HTERT RPE-1 (cell line): ENCODE data around the gene GOLGA1.
"Not testable (repeated sequence)": the region's sequence is repeated elsewhere in the genome, so short reads cannot be mapped to it uniquely, and the experiment has no call there.

Source experiments
- in situ Hi-C: fragments of 300-500 bp; cut with MboI; formaldehyde crosslinking; loops from 4 replicates; pipeline ENCODE4 v1.14.3; 2020; ENCODE audit warnings: low sequenced_read_pairs

The GOLGA1 gene, protein sequence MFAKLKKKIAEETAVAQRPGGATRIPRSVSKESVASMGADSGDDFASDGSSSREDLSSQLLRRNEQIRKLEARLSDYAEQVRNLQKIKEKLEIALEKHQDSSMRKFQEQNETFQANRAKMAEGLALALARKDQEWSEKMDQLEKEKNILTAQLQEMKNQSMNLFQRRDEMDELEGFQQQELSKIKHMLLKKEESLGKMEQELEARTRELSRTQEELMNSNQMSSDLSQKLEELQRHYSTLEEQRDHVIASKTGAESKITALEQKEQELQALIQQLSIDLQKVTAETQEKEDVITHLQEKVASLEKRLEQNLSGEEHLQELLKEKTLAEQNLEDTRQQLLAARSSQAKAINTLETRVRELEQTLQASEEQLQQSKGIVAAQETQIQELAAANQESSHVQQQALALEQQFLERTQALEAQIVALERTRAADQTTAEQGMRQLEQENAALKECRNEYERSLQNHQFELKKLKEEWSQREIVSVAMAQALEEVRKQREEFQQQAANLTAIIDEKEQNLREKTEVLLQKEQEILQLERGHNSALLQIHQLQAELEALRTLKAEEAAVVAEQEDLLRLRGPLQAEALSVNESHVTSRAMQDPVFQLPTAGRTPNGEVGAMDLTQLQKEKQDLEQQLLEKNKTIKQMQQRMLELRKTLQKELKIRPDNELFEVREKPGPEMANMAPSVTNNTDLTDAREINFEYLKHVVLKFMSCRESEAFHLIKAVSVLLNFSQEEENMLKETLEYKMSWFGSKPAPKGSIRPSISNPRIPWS

GRCh38 chr9:124940894-124941678 is at the start of gene GOLGA1:
TSS of gene GOLGA1 (minus strand) at chr9:124941083. CDS start at chr9:124938711, 2,372 bp downstream.
- in situ Hi-C loops: no loop called here

DNA sequence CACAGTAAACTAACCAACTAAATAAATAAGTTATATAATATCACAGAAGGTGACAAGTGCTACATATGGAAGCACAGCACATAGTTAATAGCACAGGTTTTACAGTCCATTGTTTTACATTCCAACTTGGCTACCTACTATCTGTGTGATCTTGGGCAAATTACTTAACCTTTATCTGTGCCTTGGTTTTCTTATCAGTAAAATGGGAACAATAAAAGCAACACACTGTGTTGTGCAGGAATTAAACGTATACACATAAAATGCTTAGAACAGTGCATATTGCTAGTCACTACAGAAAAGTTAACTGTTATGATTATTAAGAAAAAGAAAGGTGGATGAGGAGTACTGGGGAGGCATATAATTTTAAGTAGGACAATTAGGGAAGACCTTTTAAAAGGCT is 42.8 kb upstream of the GOLGA1 start:
- in situ Hi-C loops: no loop called here

- in situ Hi-C loops: no loop called here
Observed at GRCh38 chr9:124980431-124980830, 39.5 kb upstream of the GOLGA1 start.

DNA sequence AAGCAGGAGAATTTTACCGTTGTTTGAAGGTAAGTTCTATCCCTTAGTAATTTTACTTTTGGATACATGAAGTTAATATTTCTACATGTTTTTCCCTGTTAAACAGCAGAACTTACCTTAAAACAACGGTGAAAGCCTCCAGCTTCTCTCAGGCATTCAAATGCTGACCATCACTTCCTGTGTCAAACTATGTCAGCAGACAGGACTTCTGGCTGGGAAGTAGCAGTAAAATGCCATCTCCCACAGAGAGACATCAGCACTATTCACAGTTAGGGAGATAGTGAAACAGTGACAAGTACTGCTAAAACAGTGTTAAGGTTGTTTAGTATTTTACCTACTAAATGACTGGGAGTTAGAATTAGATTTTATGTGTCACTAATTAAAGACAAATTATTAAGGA is 34.2 kb upstream of the GOLGA1 start:
- in situ Hi-C loops: no loop called here

- in situ Hi-C loops: no loop called here
Observed at GRCh38 chr9:124973807-124974206, 32.9 kb upstream of the GOLGA1 start.

DNA sequence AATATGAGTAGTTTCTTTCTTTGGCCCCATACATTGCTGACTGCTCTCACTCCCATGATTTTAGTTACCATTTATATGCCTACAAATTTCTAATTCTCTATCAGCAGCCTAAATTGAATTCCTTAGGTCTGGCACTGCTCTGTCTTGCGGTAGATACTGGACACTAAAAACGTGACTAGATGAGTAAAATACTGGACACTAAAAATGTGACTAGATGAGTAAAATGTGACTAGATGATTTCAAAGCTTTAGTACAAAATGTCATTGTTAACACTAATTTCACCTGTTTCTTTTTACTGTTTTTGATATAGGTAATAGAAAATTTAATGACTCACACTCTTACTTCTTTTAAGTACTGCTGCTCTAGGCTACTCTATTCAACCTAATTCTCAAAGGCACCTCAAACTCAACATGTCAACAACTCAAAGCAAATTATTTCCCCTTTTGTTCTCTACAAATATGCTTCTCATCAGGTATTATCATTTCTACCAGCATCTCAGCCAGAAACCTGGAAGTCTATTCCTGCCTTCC is 31.4 kb upstream of the GOLGA1 start:
- in situ Hi-C loops: no loop called here

DNA sequence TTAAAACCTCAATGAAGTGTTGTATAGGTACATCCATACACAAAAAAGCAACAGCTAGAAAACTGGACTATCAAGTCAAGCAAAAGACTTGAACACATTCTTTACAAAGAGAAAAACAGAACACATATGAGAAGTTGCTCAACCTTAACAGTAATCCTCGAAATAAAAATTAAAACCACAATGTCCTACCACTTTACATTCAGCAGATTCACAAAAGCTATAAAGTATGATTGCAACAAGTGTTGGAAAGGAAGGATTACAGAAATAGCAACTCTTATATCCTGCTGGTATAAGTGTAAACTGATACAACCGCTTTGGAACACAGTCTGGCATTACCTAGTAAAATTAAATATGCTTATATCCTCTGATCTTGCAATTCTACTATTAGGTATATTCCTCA is 28.5 kb upstream of the GOLGA1 start:
- in situ Hi-C loops: no loop called here

DNA sequence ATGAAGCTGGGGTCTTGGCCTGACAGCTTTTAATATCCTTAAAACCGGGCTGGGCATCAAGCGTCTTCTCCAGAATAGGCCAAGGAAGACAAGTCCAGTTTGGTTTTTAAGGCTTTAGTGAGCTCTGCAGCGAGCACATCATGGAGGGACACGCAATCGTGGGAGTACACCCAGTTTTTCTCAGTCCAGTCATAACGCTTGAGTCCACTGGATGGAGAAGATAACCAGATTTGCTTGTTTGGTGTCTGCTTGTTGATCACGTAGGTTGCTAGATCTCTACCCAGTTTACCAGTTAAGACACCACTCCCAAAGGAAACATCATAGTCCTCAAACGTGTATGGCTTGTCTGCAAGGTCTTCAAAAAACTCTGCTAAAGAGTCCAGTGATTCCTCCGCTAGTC is 27.4 kb upstream of the GOLGA1 start:
- in situ Hi-C loops: no loop called here

DNA sequence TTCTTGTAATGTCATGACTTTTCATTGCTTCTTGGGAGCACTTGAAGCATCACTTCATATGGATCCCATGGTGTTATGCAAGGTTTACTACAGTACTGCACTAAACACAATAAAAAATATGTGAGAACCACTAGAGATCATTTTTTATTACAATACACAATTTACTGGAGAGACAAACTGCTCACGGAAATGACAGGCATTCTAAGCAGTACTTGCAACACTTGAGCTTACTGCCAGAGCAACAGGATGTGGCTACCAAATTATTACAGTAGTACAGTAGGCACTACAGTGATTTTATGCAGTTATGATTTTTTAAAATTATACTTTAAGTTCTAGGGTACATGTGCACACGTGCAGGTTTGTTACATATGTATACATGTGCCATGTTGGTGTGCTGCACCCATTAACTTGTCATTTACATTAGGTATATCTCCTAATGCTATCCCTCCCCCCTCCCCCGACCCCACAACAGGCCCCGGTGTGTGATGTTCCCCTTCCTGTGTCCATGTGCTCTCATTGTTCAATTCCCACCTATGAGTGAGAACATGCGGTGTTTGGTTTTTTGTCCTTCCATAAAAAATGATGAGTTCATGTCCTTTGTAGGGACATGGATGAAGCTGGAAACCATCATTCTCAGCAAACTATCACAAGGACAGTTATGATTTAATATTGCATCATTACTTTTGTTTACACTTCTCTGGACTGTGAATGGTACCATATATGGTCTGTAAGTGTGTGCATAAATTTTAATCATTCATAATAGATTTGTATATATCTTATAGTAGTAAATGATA is 25.1 kb upstream of the GOLGA1 start:
- in situ Hi-C loops: not testable (repeated sequence)

DNA sequence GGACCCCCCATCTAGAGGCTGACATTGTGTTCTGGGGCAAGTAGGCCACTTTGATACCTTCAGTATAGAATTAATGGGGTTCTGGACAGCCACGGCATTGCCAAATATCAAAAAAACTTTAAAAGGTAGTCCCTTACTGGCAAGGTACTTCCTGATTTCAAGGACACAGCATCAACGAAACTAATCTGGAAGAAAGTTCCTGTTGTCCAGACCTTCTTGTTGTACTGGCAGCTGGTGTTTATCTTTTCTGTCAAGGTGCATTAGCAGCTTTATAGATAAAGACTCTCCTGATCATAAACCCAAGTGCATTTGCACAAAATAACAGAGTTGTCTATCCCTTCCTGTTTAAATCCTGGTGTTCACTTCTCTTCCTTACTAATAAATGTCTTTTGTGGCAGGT is 23.7 kb upstream of the GOLGA1 start:
- in situ Hi-C loops: no loop called here

- in situ Hi-C loops: no loop called here
Observed at GRCh38 chr9:124964056-124964455, 23.2 kb upstream of the GOLGA1 start.

DNA sequence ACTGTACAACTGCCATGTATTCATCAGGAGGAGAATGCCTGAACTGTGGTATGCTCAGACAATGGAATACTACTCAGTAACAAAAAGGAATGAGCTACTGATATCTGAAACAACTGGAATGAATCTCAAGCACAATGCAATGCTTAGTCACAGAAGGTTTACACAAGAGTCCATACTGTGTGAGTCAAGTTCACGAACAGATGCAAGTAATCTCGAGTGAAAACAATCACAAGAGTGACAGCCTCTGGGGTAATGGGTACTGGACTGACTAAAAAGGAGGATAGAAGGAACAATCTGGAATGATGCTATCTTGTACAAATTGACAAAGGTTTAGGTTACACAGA is 19.5 kb upstream of the GOLGA1 start:
- in situ Hi-C loops: no loop called here

DNA sequence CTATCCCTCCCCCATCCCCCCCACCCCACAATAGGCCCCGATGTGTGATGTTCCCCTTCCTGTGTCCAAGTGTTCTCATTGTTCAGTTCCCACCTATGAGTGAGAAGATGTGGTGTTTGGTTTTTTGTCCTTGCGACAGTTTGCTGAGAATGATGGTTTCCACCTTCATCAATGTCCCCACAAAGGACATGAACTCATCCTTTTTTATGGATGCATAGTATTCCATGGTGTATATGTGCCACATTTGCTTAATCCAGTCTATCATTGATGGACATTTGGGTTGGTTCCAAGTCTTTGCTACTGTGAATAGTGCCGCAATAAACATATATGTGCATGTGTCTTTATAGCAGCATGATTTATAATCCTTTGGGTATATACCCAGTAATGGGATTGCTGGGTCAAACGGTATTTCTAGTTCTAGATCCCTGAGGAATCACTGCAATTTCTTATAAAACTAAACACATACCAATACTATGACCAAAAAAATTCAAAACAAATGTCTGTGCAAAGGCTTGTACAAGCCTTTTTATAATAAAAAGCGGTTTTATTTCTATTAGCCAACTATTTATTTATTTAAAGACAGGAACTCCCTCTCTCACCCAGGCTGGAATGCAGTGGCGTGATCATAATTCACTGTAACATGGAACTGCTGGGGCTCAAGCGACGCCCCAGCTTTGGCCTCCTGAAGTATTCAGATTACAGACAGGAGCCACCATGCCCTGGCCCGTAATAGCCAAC is 19.0 kb upstream of the GOLGA1 start:
- in situ Hi-C loops: not testable (repeated sequence)

- in situ Hi-C loops: no loop called here
Observed at GRCh38 chr9:124954255-124954654, 13.4 kb upstream of the GOLGA1 start.

DNA sequence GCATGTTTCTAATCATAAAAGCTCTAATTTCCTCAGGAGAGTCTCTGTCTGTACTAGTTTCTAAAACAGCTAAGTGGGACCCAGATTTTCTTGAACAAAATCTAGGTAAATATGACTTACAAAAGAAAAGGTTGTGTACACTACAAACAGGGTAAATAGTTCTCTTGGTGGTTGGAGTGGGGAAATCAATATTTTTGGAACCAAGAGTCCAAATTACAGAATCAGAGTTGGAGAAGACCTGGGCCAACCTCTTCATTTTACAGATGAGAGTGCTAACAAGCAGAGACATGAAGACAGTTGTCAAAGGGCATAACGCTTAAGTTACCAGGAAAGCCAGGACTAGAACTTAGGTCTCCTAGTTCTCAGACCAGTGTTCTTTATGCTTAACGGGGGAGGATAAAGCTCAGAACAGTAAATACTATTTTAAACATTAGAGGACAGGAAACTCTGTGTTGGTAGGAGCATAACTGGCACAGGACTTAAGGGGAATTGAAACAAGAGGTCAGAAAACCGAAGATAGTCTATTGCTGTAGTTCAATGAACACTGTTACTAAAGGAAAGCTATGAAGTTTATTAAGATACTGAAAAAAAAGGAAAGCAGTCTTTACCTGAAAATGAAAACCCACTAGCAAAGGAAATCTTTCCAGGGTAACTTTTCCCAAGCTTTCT is 9.3 kb upstream of the GOLGA1 start:
- in situ Hi-C loops: no loop called here

DNA sequence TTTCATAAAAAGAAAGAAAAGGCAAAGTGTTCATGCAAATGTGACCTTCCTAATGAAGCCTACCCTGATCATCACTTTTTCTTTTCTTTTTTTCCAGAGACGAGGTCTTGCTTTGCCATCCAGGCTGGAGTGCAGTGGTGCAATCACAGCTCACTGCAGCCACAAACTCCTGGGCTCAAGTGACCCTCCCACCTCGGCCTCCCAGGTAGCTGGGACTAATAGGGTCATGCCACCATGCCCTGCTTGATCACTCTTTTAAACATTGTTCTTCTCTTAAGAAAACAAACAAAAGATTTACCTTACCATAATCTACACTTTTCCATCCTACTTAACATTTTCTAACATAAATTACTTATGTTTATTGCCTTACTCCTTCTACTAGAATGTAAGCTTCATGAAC is 8.5 kb upstream of the GOLGA1 start:
- in situ Hi-C loops: no loop called here

DNA sequence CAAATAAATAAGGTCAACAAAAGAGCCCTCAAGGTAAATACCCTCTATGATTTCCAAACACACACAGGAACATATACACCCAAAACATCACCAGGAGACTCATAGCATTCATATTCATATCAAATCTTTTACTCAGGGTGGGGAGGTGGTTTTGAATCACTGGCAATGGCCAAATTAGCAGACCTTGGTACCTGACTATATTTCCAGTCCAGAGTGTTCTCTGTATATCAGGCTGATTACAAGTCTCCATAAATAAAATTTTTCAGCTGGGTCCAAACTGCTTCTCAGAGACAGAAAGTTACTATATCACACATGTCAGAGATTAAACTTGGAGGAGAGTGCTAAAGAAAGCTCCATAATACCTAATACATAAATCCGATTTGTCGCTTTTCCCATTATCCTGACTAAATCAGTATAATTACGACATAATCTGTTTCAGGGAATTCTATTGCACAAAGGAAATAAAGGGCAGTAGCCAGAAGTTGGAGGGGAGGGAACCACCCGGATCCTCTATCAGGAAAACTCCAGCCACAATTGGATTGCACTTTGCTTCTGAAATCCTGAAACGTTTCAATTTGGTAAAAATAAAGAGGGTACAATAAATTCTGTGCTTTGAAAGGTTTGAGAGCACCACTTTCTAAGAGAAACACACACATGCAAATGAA is 7.0 kb upstream of the GOLGA1 start:
- in situ Hi-C loops: no loop called here

- in situ Hi-C loops: no loop called here
Observed at GRCh38 chr9:124946167-124946566, 5.3 kb upstream of the GOLGA1 start.
